ENCODE data around the gene ANAPC10.
"Not testable (repeated sequence)": the region's sequence is repeated elsewhere in the genome, so short reads cannot be mapped to it uniquely, and the experiment has no call there.

The ANAPC10 gene, protein sequence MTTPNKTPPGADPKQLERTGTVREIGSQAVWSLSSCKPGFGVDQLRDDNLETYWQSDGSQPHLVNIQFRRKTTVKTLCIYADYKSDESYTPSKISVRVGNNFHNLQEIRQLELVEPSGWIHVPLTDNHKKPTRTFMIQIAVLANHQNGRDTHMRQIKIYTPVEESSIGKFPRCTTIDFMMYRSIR

DNA sequence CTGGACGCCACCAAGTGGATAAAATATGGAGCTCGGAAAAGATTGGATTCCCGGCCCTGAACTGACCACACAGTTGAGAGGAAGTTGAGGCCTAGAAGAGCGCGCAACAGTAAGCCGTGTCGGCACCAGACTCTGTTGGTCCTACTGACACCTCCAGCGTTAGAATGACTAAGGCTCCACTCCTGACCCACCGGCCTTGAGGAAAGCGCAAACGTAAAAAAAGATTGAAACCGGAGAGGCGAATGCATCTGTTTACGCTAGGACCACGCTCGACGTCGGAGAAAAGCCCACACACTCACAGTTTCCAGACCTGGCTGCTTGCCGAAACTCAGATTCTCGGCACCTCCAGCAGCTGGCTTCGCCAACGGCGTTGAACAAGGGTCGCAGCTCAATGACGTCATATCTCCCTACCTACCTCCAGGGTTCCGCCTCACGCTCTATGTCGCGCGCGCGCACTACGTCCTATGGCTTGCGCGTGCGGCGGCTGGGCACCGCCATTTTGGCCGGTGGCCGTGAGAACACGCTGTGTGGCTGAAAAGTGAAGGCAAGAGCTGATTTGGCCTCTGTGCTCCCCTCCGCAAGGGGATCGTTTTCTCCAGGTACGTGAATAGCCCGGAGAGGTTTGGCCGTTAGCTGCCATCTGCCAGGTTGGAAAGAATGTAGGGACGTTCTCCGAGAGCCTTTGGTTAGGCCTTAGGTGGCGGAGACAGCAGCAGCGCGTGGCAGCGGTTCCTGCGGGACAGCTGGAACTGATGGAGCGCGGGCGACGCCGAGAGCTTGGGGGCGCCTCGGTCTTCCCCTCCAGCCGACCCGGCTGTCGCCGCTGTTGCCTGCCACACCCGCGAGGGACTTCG, at the start of gene ANAPC10, which contains the start of gene ABCE1:
ANAPC10 (minus strand) TSS at position 376 of the 854 bp plus-strand sequence. CDS start 2,097 bp downstream, outside the sequence.
ABCE1 (plus strand) TSS at position 491 of the 854 bp plus-strand sequence. CDS start 6,102 bp downstream, outside the sequence.
- DNase-seq (ENCODE audit: low spot score), result peak; percentile 99

DNA sequence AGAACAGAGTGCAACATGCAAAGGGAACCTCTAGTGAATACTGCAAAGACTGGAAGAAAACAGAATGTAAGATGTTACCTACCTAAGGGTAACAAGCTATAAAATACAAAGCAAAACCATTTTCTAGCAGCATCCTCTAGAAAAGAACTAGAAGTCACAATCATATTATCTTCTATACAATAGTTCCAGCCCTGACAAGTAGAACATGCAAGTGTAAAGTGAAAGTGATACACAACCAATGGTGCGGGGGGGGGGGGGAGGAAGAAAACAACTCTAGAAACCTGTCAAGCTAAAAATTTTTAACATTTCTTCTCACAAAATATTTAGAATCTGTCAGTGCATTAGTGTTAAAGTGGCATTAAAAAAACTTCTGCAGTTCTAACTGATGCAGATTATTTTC, 38.2 kb upstream of the ANAPC10 start:
- DNase-seq (ENCODE audit: low spot score), result not testable (repeated sequence)

DNA sequence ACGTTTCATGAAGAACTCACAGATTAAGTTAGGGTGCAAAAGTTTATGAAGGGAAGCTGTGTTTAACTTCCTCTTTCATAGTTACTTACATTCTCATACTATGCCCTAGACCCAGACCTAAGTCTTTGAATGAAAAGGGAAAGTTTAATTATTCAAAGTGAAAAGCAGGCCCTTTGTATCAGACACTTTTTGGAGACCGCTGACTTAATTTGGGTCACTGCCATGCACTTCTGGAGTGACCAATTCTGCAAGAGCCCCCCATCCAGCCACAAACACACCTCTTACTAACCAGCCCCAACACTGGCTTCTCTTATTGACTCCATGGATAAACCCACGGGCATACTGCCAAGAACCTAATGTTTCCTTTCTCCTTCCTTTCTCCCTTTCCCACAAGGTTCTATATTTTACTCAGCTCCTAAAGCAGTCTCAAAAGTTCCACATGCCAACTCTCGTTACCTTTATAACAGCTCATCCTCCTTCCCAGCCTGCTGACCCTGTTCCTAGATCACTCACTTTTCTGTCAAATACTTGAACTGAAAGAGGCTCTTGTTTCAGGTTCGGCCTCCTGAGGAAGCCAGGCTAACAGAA, 34.6 kb upstream of the ANAPC10 start:
- DNase-seq (ENCODE audit: low spot score), result no peak

DNA sequence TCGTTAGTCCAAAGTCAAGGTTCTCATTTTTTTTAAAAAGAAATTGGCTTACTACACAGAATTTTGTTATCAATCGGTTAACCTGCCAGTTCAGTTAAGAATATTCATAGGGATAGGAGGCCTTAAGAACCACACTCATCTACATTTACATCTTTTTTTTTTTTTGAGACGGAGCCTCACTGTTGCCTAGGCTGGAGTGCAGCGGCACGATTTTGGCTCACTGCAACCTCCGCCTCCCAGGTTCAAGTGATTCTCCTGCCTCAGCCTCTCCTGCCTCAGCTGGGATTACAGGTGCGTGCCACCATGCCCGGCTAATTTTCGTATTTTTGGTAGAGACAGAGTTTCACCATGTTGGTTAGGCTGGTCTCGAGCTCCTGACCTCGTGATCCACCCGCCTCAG, 33.9 kb upstream of the ANAPC10 start:
- DNase-seq (ENCODE audit: low spot score), result no peak

DNA sequence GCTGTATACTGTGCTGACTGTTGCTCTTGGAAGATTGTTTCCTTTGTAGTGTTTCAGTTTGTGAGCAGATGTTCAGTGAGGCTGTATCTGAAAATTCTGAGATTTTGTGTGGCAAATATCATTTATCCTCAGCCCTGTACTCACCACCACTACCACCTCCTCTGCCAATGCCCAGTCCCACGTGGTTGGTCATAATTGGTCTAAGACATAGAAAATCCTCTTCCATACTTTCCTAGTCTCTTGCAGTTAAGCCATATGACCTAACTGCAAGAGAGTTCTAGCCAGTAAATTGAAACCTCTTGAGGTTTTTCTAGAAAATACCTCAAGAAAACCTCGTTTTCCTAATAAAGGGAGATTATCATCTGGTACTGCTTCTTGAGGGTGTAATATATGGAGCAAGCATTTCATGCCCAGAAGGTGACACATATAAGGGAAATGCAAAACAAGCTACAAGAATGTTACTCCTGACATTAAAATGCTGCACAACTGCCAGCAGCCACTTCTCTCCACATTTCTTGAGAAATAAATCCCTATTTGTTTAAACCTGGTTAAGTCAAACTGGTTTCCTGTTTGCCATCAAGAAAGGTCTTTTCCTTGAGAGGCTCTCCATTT, 32.9 kb upstream of the ANAPC10 start:
- DNase-seq (ENCODE audit: low spot score), result no peak

DNA sequence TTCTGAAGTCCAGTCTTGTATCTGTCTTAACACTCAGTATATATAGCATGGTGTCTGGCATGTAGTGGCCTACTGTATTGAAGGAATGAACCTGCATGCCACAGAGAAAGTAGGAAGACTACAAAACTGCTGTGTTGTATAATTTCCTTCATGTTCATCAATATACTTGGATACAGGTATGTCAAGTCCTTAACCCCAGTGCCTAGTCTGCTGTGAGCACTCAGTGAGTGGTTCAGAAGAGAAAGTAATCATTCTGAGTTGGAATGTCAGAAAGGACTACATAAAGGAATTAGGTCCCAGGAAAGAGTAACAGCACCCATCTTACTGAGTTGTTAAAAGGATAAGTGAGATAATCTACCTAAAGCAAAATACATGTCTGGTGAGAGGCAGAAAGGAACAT, 32.1 kb upstream of the ANAPC10 start:
- DNase-seq (ENCODE audit: low spot score), result no peak

DNA sequence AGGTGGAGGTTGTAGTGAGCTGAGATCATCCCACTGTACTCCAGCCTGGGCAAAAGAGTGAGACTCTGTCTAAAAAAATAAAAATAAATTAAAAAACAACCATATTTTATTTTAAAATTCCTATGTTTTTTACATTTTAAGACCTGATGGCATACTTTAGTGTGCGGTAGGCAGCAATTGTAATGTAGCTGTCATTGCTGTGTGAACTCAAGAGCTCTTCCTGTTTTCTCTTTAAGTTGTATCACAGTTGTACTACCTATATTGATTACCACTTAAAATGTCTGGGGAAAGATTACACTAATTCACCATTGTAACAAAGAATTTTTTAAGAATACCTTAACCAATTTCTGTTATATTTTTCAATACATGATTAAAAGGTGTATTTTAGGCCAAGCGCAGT, 27.4 kb upstream of the ANAPC10 start:
- DNase-seq (ENCODE audit: low spot score), result no peak

DNA sequence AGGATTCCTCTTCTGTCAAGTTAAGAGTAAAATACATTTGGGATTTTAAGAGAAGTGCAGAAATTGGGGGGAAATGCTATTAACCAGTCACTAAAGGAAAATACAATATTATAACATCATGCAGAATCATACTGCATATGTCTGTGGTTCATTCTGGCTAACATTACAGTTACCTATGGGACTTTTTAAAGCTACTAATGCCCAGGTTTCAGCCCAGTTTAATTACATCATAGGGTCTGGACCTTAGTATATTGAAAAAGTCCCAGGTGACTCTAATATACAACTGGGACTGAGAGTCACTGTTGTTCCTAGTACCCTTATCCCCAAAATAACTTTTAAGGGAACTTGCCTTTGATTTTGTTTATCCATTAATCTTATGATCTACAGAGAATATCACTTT, 10.1 kb upstream of the ANAPC10 start:
- no peak for DNase-seq (ENCODE audit: low spot score)

DNA sequence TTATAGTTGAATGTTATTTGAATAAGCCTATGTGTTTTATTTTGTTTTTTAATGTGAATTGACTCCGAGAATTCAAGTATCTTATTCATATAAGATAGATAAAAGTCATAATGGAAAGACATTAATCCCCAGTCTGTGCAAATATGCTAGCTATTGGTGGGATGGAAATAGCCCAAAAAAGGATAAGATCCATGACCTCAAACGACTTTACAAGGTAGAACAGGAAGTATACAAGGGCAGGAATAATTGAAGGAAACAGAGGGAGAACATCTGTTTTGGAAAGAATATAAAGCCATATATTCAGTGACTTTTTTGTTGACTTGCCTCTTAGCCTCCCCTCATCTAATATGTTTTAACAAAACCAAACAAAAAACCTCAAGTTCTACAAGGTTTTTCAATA, 9.1 kb upstream of the ANAPC10 start:
- DNase-seq (ENCODE audit: low spot score), result no peak

DNA sequence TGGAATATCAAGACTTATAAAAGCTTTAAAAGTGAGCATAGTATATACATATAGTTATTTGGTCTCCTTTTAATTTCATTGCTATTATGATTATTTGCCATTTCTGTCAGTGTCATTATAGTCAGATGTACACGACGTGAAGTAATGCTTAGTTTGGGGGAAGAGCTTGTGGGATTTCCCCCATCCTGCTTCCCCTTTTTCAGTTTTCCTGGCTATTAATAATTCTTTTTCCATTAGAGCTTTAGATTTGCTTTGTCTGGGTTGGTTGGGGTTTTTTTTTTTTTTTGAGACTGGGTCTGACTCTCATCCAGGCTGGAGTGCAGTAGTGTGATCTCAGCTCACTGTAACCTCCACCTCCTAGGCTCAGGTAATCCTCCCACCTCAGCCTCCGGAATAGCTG, 5.5 kb upstream of the ANAPC10 start:
- DNase-seq (ENCODE audit: low spot score), result no peak

DNA sequence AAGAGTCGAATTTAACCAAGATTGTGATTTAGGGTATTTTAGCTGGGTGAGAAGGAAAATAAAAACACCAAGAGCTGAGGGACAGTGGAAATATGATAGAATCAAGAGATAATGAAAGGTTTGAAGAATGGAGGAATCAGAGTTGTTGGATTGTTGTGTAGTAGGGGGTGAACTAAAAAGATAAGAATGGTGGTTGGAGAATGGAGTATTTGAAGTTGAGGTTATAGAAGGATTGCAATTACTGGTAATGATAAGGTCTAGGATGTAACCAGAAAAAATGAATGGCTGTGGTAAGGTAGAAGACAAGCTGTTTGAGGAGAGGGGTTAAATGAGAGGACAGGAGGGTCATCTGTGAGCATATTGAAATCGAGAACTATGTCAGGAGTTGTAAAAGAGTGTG, 4.6 kb upstream of the ANAPC10 start:
- no peak for DNase-seq (ENCODE audit: low spot score)

DNA sequence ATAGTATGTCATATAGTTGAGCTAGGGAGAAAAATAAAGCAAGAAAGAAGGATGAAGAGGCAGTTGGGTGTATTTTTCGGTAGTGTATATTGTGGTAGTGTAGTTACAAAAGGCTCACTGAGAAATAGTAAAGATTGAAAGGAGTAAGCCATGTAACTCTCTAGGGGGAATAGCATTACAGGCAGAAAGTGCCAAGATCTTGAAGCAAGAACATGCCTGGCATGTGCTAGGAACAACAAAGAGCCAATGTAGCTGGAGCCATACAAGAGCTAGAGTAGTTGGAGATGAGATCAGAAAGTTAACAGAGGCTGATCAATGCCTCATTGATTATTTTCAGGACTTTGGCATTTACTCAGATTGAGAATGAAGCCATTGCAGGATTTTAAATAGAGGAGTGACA, 3.1 kb upstream of the ANAPC10 start:
- DNase-seq (ENCODE audit: low spot score), result no peak

DNA sequence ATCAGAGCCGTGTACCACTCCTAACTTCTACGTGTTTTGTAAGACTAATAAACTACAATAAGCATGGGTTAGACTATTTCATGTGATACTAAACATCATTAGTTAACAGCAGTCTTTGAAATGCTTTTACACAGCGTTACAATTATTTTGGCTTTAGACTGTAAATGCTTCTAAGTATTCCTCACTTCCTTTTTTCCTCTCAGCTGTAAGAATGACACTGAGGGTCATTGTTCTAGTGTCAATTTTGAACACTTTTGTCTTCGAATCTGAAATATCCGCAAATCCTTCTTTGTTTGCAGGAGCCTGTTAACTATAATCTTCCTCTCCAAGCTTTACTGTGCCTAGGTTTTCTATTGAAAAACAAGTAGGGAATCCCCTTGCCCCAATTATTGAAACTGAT, 1.7 kb upstream of the ANAPC10 start:
- peak; percentile 11 for DNase-seq (ENCODE audit: low spot score)

DNA sequence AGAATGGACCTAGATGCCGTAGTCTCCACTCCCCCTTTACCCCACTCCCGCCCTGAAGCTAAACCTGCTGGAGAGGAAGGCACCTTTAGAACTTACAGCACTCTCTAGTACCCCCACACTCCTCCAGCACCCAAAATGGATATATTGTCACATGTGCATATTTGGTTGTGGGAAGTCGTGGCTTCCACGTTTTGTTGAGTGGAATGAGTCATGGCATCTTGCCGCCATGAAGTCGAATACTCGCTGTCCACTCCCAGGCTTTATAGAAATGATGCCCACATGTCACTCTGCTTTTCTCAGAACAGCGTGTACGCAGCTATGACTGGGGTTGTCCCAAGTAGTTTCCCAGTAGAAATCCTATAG, 660 bp upstream of the ANAPC10 start:
- peak; percentile 55 for DNase-seq (ENCODE audit: low spot score)

DNA sequence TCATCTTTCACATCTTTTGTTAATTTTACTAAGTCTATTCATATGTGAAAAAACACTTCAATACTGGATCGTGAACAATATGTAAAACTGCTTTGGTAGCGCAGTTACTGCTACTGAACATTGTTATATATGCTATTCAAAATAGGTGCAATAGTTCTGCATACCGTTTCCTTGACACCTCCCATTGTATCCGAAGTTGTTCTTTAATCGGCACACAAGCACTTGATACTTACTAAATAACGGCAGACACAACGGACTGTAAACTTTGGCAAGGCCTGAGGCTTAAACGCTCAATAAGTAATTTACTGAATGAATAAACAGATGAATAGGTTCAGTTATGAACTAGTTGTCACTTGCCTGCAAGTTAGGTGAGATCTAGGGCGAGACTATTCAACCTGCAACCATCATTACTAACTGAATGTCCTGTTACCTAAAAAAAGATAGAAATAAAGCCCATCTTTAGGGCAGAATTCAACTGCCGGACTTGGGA, 620 bp downstream of the ANAPC10 start:
- peak; percentile 23 for DNase-seq (ENCODE audit: low spot score)

DNA sequence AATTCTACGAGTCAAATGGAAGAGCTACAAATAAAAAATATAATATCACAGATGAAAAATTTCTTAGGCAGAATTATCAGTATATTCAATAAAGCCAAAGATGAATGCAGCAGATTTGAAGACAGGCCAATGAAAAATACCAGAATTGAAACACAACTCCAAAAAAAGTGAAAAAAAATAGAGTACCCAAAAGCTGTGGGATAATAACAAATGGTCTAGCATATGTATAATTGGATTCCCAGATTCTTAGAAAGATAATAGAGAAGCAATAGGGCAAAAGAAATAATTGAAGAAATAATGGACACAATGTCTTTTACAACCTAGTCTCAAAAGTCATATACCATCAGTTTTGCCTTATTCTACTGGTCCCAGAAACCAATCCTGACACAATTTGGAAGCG, 4.4 kb downstream of the ANAPC10 start:
- no peak for DNase-seq (ENCODE audit: low spot score)

DNA sequence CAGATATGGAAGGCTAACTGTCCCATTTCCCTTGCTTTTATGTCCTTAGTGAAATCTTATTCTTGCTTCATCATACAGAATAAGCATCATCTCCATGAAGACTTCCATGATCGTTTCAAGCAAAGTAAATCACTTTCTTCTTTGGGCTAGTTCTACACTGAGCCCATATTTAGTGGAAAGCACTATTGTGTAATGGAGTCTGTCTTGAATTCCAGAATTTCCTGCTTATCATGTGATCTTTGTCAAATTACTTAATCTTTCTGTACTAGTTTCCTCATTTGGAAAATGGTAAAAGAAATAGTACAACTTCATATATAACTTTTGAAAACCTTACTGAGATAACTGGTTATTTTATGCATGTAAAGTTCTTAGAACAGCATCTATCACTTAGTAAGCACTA, 7.6 kb downstream of the ANAPC10 start:
- no peak for DNase-seq (ENCODE audit: low spot score)

DNA sequence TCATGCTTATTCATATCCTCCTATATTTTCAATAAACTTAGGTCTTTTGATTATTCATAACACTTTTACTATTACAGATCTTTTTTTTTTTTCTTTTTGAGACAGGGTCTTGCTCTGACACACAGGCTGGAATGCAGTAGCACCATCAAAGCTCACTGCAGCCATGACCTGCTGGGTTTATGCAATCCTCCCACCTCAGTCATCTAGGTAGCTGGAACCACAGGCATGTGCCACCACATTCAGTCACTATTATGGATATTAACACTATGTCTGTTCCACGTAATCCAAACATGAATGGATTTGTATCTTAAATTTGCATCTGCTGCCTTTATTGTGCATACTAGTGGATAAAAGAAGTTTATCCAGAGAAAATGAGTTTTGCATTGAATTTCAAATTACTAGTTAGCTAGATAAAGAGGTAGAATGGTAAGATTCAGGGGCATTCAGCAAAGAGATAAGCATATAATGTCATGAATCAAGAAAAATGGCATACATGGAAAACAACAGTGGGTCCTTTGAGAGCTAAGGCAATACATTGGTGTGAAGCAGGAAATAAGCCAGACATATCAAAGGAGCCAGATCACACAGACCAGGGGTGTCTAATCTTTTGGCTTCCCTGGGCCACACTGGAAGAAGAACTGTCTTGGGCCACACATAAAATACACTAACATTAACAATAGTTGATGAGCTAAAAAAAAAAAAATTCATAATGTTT, 13.9 kb downstream of the ANAPC10 start:
- no peak for DNase-seq (ENCODE audit: low spot score)

DNA sequence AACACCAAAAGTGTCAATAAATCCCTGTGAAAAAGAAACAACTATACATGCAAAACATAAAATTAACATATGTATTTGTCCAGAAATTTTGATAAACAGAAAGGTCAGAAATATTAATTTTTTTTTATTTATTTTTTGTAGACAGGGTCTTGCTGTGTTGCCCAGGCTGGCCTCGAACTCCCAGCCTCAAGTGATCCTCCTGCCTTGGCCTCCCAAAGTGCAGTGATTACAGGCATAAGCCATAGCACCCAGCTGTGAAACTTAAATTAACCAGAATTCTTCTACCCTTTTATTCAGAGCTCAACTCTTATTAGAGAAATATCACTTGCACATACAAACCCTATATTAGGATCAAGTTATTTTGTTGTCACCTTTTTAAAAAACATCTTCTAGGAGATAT, 16.2 kb downstream of the ANAPC10 start:
- no peak for DNase-seq (ENCODE audit: low spot score)

DNA sequence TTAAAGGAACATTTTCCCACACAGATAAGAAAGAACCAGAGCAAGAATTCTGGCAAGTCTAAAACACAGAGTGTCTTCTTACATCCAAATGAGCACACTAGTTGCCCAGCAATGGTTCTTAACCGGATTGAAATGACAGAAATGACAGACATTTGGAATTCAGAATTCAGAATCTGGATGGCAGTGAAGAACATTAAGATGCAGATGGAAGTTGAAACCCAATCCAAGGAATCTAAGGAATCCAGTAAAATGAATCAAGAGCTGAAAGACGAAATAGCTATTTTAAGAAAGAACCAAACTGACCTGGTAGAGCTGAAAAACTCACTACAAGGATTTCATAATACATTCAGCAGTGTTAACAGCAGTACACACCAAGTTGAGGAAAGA, 21.5 kb downstream of the ANAPC10 start:
- no peak for DNase-seq (ENCODE audit: low spot score)

DNA sequence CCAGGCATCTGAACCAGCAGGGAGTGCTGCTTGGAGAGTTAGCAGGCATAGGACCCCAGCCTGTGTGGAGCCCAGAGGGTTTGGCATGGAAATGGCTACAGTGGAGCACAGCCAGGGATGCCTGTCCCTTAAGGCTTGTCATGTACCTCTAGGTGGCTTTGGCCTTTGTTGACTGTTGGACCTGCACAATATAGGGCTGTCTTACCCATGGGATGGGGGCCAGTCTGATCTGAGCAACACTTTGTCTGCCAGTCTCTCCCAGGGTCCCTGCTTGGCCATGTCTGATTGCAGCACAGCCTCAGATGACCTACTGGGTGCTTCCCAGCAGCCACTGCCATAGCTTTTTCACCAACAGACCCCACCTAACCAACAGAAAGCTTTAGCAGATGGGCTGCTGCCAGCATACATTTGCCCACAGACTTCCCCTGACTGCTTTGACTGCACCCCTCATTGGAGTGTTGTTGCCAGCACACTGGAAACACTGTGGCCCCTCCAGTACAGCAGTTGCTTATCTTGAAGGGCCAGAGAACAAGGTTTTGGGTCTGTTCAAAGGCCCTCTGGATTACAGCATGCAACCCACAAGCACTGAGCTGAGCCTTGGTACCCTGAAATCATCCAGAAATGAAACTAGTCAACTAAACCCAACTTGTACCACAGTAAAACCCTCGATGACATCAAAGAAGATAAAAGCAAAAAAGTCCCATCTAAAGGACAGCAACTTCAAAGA, 22.1 kb downstream of the ANAPC10 start:
- DNase-seq (ENCODE audit: low spot score), result peak; percentile 46

All from hematopoietic multipotent progenitor cell treated with erythropoietin and hydrocortisone succinate and interleukin-3 and kit ligand, for 15 days (in vitro differentiated cells).